Esophagus muscularis mucosa (tissue), 4 donors: ENCODE data around the gene ACVRL1.
A peak's percentile ranks its signal among the peaks of the same experiment; 100 is the strongest.

Experiments
- CTCF ChIP-seq, 3 experiments: fragments of 200-600 bp in 2 of 3; fragments of 450-650 bp in 1 of 3; sonication (generic) in 2 of 3; IDR thresholded peaks; one replicate each; pipeline ENCODE4 v1.5.1; 2017 to 2019; ENCODE audit warnings: antibody characterized with exemption in 3 of 3, mild to moderate bottlenecking in 2 of 3, moderate library complexity in 1 of 3
- EP300 ChIP-seq: sonication (generic); formaldehyde crosslinking; IDR thresholded peaks from one replicate; pipeline ENCODE4 v1.6.1; 2017; ENCODE audit warnings: antibody characterized with exemption
- POLR2A ChIP-seq: fragments of 450-650 bp; IDR thresholded peaks from one replicate; pipeline ENCODE4 v1.6.1; 2017; ENCODE audit warnings: antibody characterized with exemption, moderate library complexity, mild to moderate bottlenecking, low read depth
- POLR2AphosphoS5 ChIP-seq, 2 donors: sonication (generic); formaldehyde crosslinking; IDR thresholded peaks; one replicate each; pipeline ENCODE4 v1.6.1; 2017; ENCODE audit warnings: antibody characterized with exemption in 2 of 2

GRCh38 chr12:51922762-51923505, 15.6 kb downstream of the ACVRL1 start:
- TF ChIP-seq POLR2A, result no peak
- TF ChIP-seq CTCF (IDR thresholded peaks at IDR 0.05), result peak in 1 of 3 experiments; percentile 5
- no peak for TF ChIP-seq EP300
- TF ChIP-seq POLR2AphosphoS5 (IDR thresholded peaks at IDR 0.05), result peak; percentile 43 to 50
